HepG2 (cell line): ENCODE measurements around the gene SDE2. TPM values are rescaled to one million over a fixed set of nuclear protein-coding genes. Genes with fewer than 3 reads are reported as not detected.

Source experiments
- ATAC-seq: fragments of 200-7000 bp; cut with Tn5 transposase; 3 replicates; pipeline ENCODE4 v1.9.1; 2020; ENCODE audit warnings: mild to moderate bottlenecking, moderate library complexity
- BruUV-seq: library from RNA; stranded (reverse); fragments of 400-500 nt; replicated peaks from 2 replicates; lab custom pipeline; 2021; lab: Mats Ljungman, UMichigan
- CTCF ChIA-PET: fragments of 300-600 bp; formaldehyde crosslinking; extraction: SDS; loops from one replicate; lab custom pipeline; 2021; ENCODE audit warnings: low total read pairs, inconsistent platforms, low intra/inter-chr PET ratio; lab: Yijun Ruan, JAX
- POLR2A ChIA-PET: fragments of 350-600 bp; sonication (Branson Sonifier 250); formaldehyde crosslinking; loops from one replicate; lab custom pipeline; 2020; ENCODE audit warnings: antibody characterized with exemption, inconsistent platforms; lab: Yijun Ruan, JAX
- DNase-seq: peaks from one replicate; pipeline ENCODE4 v3.0.0-alpha.2; 2015; ENCODE audit warnings: low spot score
- FAIRE-seq: peaks from 3 replicates; lab custom pipeline; 2011; peaks lifted over from hg19 to GRCh38; lab: Jason Lieb, UNC
- H2AFZ ChIP-seq: one replicate; pipeline ENCODE4 v1.6.1; 2011; ENCODE audit warnings: low read length, inconsistent platforms
- H3K27ac ChIP-seq: fragments of 300-600 bp; 3 replicates; pipeline ENCODE4 v1.8.0; 2011; ENCODE audit warnings: mixed run types, mild to moderate bottlenecking, mixed read lengths, low read length, inconsistent platforms; ENCODE audit not compliant: insufficient read depth; ENCODE audit errors: extremely low read length
- H3K27me3 ChIP-seq, 2 experiments: fragments of 200-600 bp in 1 of 2; 2 replicates in 1 of 2; 3 replicates in 1 of 2; pipeline versions ENCODE4 v1.6.0 to v1.8.0; 2011; ENCODE audit warnings: low read length in 2 of 2, mild to moderate bottlenecking in 2 of 2, moderate library complexity in 2 of 2, inconsistent platforms in 1 of 2; ENCODE audit not compliant: insufficient read depth in 2 of 2, control insufficient read depth in 1 of 2
- H3K36me3 ChIP-seq, 2 experiments: fragments of 200-600 bp in 1 of 2; replicated peaks in 1 of 2; 2 replicates in 1 of 2; 3 replicates in 1 of 2; pipeline versions ENCODE4 v1.5.1 to v1.8.0; 2011; ENCODE audit warnings: low read length in 2 of 2, inconsistent platforms in 1 of 2; ENCODE audit not compliant: insufficient read depth in 2 of 2, control insufficient read depth in 1 of 2
- H3K4me1 ChIP-seq: 2 replicates; pipeline ENCODE4 v1.5.1; 2012; ENCODE audit warnings: low read length, inconsistent platforms; ENCODE audit not compliant: insufficient read depth
- H3K4me2 ChIP-seq: 2 replicates; pipeline ENCODE4 v1.6.0; 2011; ENCODE audit warnings: low read depth, low read length, inconsistent platforms
- H3K4me3 ChIP-seq, 3 experiments: fragments of 200-600 bp in 1 of 3; sonication (generic), shearing (Covaris generic) in 1 of 3; replicated peaks in 1 of 3; 2 replicates each; pipeline ENCODE4 v1.5.1; 2011 to 2016; ENCODE audit warnings: low read length in 3 of 3, inconsistent platforms in 2 of 3, low read depth in 2 of 3, mild to moderate bottlenecking in 2 of 3, control low read depth in 1 of 3, mixed read lengths in 1 of 3; ENCODE audit not compliant: insufficient read depth in 1 of 3
- H3K79me2 ChIP-seq: one replicate; pipeline ENCODE4 v1.6.1; 2011; ENCODE audit warnings: low read length, inconsistent platforms; ENCODE audit not compliant: insufficient read depth
- H3K9ac ChIP-seq: 2 replicates; pipeline ENCODE4 v1.6.0; 2011; ENCODE audit warnings: mild to moderate bottlenecking, low read depth, low read length, inconsistent platforms; ENCODE audit not compliant: insufficient read depth
- H3K9me3 ChIP-seq: 2 replicates; pipeline ENCODE4 v1.5.1; 2012; ENCODE audit warnings: mild to moderate bottlenecking, low read length
- H4K20me1 ChIP-seq: 2 replicates; pipeline ENCODE4 v1.6.0; 2011; ENCODE audit warnings: inconsistent platforms, mild to moderate bottlenecking, low read length, moderate library complexity; ENCODE audit not compliant: insufficient read depth
- ATF3 ChIP-seq: sonication (generic); formaldehyde crosslinking; IDR thresholded peaks from 2 replicates; pipeline ENCODE4 v1.4.0; 2020; ENCODE audit warnings: missing genetic modification reagents
- BORCS8-MEF2B ChIP-seq: sonication (generic); formaldehyde crosslinking; IDR thresholded peaks from 2 replicates; pipeline ENCODE4 v1.8.0; 2022; ENCODE audit warnings: mild to moderate bottlenecking, missing genetic modification reagents
- E2F1 ChIP-seq: sonication (generic); formaldehyde crosslinking; IDR thresholded peaks from 2 replicates; pipeline ENCODE4 v1.5.0; 2020; ENCODE audit warnings: missing genetic modification reagents
- FOXP1 ChIP-seq, 2 experiments: fragments of 450-650 bp in 1 of 2; IDR thresholded peaks; 2 replicates each; pipeline ENCODE4 v1.6.1; 2017 to 2018; ENCODE audit warnings: antibody characterized with exemption in 1 of 2
- MTERF4 ChIP-seq: sonication (generic); formaldehyde crosslinking; IDR thresholded peaks from 2 replicates; pipeline ENCODE4 v1.8.0; 2023; ENCODE audit warnings: mild to moderate bottlenecking, missing genetic modification reagents
- MYC ChIP-seq: sonication (generic); formaldehyde crosslinking; IDR thresholded peaks from 2 replicates; pipeline ENCODE4 v1.9.0; 2021; ENCODE audit warnings: missing genetic modification reagents, borderline replicate concordance
- NR2C2 ChIP-seq: sonication (generic); formaldehyde crosslinking; IDR thresholded peaks from 2 replicates; pipeline ENCODE4 v1.4.0; 2020; ENCODE audit warnings: missing genetic modification reagents, mild to moderate bottlenecking, moderate library complexity, borderline replicate concordance
- PPARG ChIP-seq: conservative IDR thresholded peaks from 2 replicates; pipeline ENCODE4 v1.6.1; 2016; ENCODE audit warnings: missing biosample characterization, missing genetic modification reagents
- RBAK ChIP-seq: sonication (generic); formaldehyde crosslinking; IDR thresholded peaks from 2 replicates; pipeline ENCODE4 v1.5.1; 2020; ENCODE audit warnings: mild to moderate bottlenecking, missing genetic modification reagents
- RNF2 ChIP-seq: fragments of 450-650 bp; conservative IDR thresholded peaks from 2 replicates; pipeline ENCODE4 v1.6.1; 2016; ENCODE audit warnings: low read depth
- SP2 ChIP-seq: sonication (generic); formaldehyde crosslinking; IDR thresholded peaks from 2 replicates; pipeline ENCODE4 v1.5.1; 2020; ENCODE audit warnings: mild to moderate bottlenecking, missing genetic modification reagents
- TRIM22 ChIP-seq: fragments of 450-650 bp; IDR thresholded peaks from 2 replicates; pipeline ENCODE4 v1.6.1; 2017
- USF2 ChIP-seq, 2 experiments: sonication (generic) in 1 of 2; formaldehyde crosslinking in 1 of 2; IDR thresholded peaks; 2 replicates each; pipeline versions ENCODE4 v1.5.1 to v1.6.1; 2011 to 2020; ENCODE audit warnings: borderline replicate concordance in 1 of 2, low read depth in 1 of 2, low read length in 1 of 2, mild to moderate bottlenecking in 1 of 2, missing genetic modification reagents in 1 of 2, moderate library complexity in 1 of 2
- ZBTB3 ChIP-seq: sonication (generic); formaldehyde crosslinking; IDR thresholded peaks from 2 replicates; pipeline ENCODE4 v1.4.0; 2020; ENCODE audit warnings: low read depth, mild to moderate bottlenecking, moderate library complexity, missing genetic modification reagents, borderline replicate concordance
- ZNF12 ChIP-seq: sonication (generic); formaldehyde crosslinking; IDR thresholded peaks from 2 replicates; pipeline ENCODE4 v1.5.0; 2020; ENCODE audit warnings: missing genetic modification reagents
- ZNF367 ChIP-seq: sonication (generic); formaldehyde crosslinking; IDR thresholded peaks from 2 replicates; pipeline ENCODE4 v1.4.0; 2020; ENCODE audit warnings: missing genetic modification reagents, borderline replicate concordance
- ZNF563 ChIP-seq: sonication (generic); formaldehyde crosslinking; IDR thresholded peaks from 2 replicates; pipeline ENCODE4 v1.8.0; 2022; ENCODE audit warnings: mild to moderate bottlenecking, moderate library complexity, missing genetic modification reagents
- ZNF776 ChIP-seq: sonication (generic); formaldehyde crosslinking; IDR thresholded peaks from 2 replicates; pipeline ENCODE4 v1.4.0; 2020; ENCODE audit warnings: mild to moderate bottlenecking, missing genetic modification reagents
- ZNF781 ChIP-seq: sonication (generic); formaldehyde crosslinking; IDR thresholded peaks from 2 replicates; pipeline ENCODE4 v1.5.1; 2020; ENCODE audit warnings: borderline replicate concordance, mild to moderate bottlenecking, missing genetic modification reagents; ENCODE audit errors: not compliant biosample characterization
- WGBS: methylation state at CpG from one replicate; pipeline ENCODE4 v1.1.6; 2017; ENCODE audit warnings: low lambda C conversion rate; 5-methylcytosine and 5-hydroxymethylcytosine counted together
- in situ Hi-C: cut with HindIII; loops from 2 replicates; pipeline ENCODE4 v1.10.0; 2017; ENCODE audit warnings: low pct_unique_long_range_greater_than_20kb; ENCODE audit not compliant: extremely low pct_ligation_motif_present
- intact Hi-C: fragments of 100-400 bp; cut with micrococcal nuclease; formaldehyde crosslinking; loops from one replicate; pipeline ENCODE4 v1.10.0; 2022; ENCODE audit not compliant: unreplicated experiment
- polyA plus RNA-seq, 8 experiments: library from polyadenylated mRNA; depleted of rRNA in 3 of 8; stranded (reverse) in 7 of 8; unstranded in 1 of 8; fragments of >200 nt; fragmentation: Illumina TruSeq in 4 of 8; extraction: Trizol in 4 of 8; gene quantifications; 2 replicates each; pipeline versions ENCODE4 v1.2.1 to v1.2.3, GENCODE V29; 2011 to 2016; ENCODE audit warnings: low read depth in 4 of 8, missing spikeins in 1 of 8, mixed read lengths in 1 of 8; ENCODE audit not compliant: insufficient read depth in 1 of 8
- total RNA-seq, 5 experiments: library from RNA; depleted of rRNA; stranded (reverse); fragments of >200 nt; fragmentation: Illumina TruSeq; extraction: Trizol; gene quantifications; 2 replicates each; pipeline ENCODE4 v1.2.3, GENCODE V29; 2016; ENCODE audit warnings: low read depth in 1 of 5

SDE2 gene
- total and polyA plus RNA-seq, 2 of the 13 experiments (the other 11 are each of a cell fraction or from before 2014, with no cell fraction given), result 10.8 to 19.6 TPM

- CTCF ChIA-PET, result no interaction called here
- intact Hi-C loops (loop anchor here (2.0 to 5.0 kb wide), 2 partner anchors 18 to 33 kb away; partner anchors contain the start of gene H3-3A), in situ Hi-C loops (no loop called here)
- Histone ChIP-seq H3K4me2 (peak overlapping the region; percentile 72), H4K20me1 (no peaks in the 10 kb centered on the region), H3K27me3 (peaks cover 1 to 5% of the 10 kb centered on the region in 2 experiments; a peak in 1 of 5 replicates), H3K4me3 (peak overlapping the region in 2 of 3 experiments; percentile 5 to 6; a peak in 2 of 6 replicates), H3K36me3 (no peaks in the 10 kb centered on the region), H3K4me1 (peaks cover 27% of the 10 kb centered on the region), H3K9ac (peak overlapping the region; percentile 3; the same call in 1 of the 2 replicates), H2AFZ (no peak overlapping the region), H3K9me3 (no peaks in the 10 kb centered on the region), H3K79me2 (no peaks in the 10 kb centered on the region), H3K27ac (no peak overlapping the region)
- DNase-seq (peak; percentile 63), ATAC-seq (peak; percentile 77), FAIRE-seq (peak; percentile 26)
- WGBS, result 18% methylated on average over 7 of the region's 7 CpGs
- POLR2A ChIA-PET, result interaction anchor here (0.6 to 3.6 kb wide), 10 partner anchors 18 to 147 kb away, joined by 3 to 38 read pairs (median 3); partner anchors contain the start of genes H3-3A, PYCR2 and SDE2
- BruUV-seq, result no TSS peak
- TF ChIP-seq TRIM22 (no peak), NR2C2 (CRISPR knock-in tag) (peak; percentile 38; the same call in 1 of the 2 replicates), MYC (CRISPR knock-in tag) (no peak), PPARG (CRISPR knock-in tag) (no peak), MTERF4 (CRISPR knock-in tag) (no peak), RNF2 (no peak), SP2 (CRISPR knock-in tag) (no peak), ZNF781 (no peak), ATF3 (no peak), ZNF367 (CRISPR knock-in tag) (no peak), E2F1 (CRISPR knock-in tag) (no peak), BORCS8-MEF2B (no peak), RBAK (no peak), ZBTB3 (no peak), ZNF12 (CRISPR knock-in tag) (no peak), USF2 (IDR thresholded peaks at IDR 0.05; ENCODE audit: low read depth, low read length) (peak; percentile 24; the same call in 1 of the 2 replicates), USF2 (CRISPR knock-in tag; IDR thresholded peaks at IDR 0.05; ENCODE audit: borderline replicate concordance) (no peak; the same call in 1 of the 2 replicates), ZNF563 (CRISPR knock-in tag) (no peak), FOXP1 (IDR thresholded peaks at IDR 0.05) (no peak), FOXP1 (CRISPR knock-in tag; IDR thresholded peaks at IDR 0.05) (peak; percentile 19; the same call in 1 of the 2 replicates), ZNF776 (CRISPR knock-in tag) (no peak)
These were observed 30.0 kb upstream of the SDE2 start for GRCh38 chr1:226029093-226029496.
